ENCODE data around the gene LTBP3.
"Not testable (repeated sequence)": the region's sequence is repeated elsewhere in the genome, so short reads cannot be mapped to it uniquely, and the experiment has no call there.

Gene LTBP3

GRCh38 chr11:65525546-65526480 lies 32.3 kb downstream of the LTBP3 start:
- FAIRE-seq = no peak
- peak; percentile 8 for DNase-seq (ENCODE audit: insufficient read length)
- TF ChIP-seq TAF1 (IDR thresholded peaks at IDR 0.05; ENCODE audit: borderline replicate concordance, low read depth, low read length) = no peak
- no peak for TF ChIP-seq POLR2A (IDR thresholded peaks at IDR 0.05; ENCODE audit: low read depth, low read length)
- TF ChIP-seq POLR2AphosphoS5 (IDR thresholded peaks at IDR 0.05; ENCODE audit: low read depth, low read length) = no peak

GRCh38 chr11:65524741-65525545 lies 33.2 kb downstream of the LTBP3 start, which contains the start of gene SCYL1:
TSS of gene SCYL1 (plus strand) at chr11:65525083. CDS start at chr11:65525154, 71 bp downstream.
- DNase-seq (ENCODE audit: insufficient read length) (peak; percentile 80), FAIRE-seq (peak; percentile 84)
- TF ChIP-seq POLR2AphosphoS5 (IDR thresholded peaks at IDR 0.05; ENCODE audit: low read depth, low read length) (no peak), TAF1 (IDR thresholded peaks at IDR 0.05; ENCODE audit: borderline replicate concordance, low read depth, low read length) (no peak), POLR2A (IDR thresholded peaks at IDR 0.05; ENCODE audit: low read depth, low read length) (no peak; the same call in 1 of the 2 replicates)

- TF ChIP-seq POLR2A (IDR thresholded peaks at IDR 0.05; ENCODE audit: low read depth, low read length) (no peak), POLR2AphosphoS5 (IDR thresholded peaks at IDR 0.05; ENCODE audit: low read depth, low read length) (no peak), TAF1 (IDR thresholded peaks at IDR 0.05; ENCODE audit: borderline replicate concordance, low read depth, low read length) (no peak)
- FAIRE-seq (peak; percentile 76), DNase-seq (ENCODE audit: insufficient read length) (peak; percentile 13)
Observed at GRCh38 chr11:65524014-65524740, 34.0 kb downstream of the LTBP3 start.

- not testable (repeated sequence) for FAIRE-seq; DNase-seq (ENCODE audit: insufficient read length)
Observed at GRCh38 chr11:65523631-65523968, 34.6 kb downstream of the LTBP3 start.

- FAIRE-seq (peak; percentile 56), DNase-seq (ENCODE audit: insufficient read length) (peak; percentile 6)
Observed at GRCh38 chr11:65522718-65523630, 35.2 kb downstream of the LTBP3 start.

GRCh38 chr11:65521777-65522521 lies 36.2 kb downstream of the LTBP3 start:
- not testable (repeated sequence) for DNase-seq (ENCODE audit: insufficient read length); FAIRE-seq

- not testable (repeated sequence) for DNase-seq (ENCODE audit: insufficient read length); FAIRE-seq
Observed at GRCh38 chr11:65518941-65519549, 39.1 kb downstream of the LTBP3 start.

GRCh38 chr11:65516135-65516968 lies 41.8 kb downstream of the LTBP3 start:
- TF ChIP-seq POLR2AphosphoS5 (IDR thresholded peaks at IDR 0.05; ENCODE audit: low read depth, low read length) = no peak
- TF ChIP-seq POLR2A (IDR thresholded peaks at IDR 0.05; ENCODE audit: low read depth, low read length) = no peak
- TF ChIP-seq TAF1 (IDR thresholded peaks at IDR 0.05; ENCODE audit: borderline replicate concordance, low read depth, low read length) = no peak
- DNase-seq (ENCODE audit: insufficient read length) (no peak), FAIRE-seq (no peak)

- not testable (repeated sequence) for DNase-seq (ENCODE audit: insufficient read length); FAIRE-seq
Observed at GRCh38 chr11:65512311-65512710, 45.8 kb downstream of the LTBP3 start.

Measured in GM12892 (cell line).